HG03342 (cell line): Measurements from ENCODE around the gene RGS16.

ENCODE experiments used
- ATAC-seq: cut with Tn5 transposase; IDR thresholded peaks from one replicate; pipeline ENCODE4 v1.9.1; 2021; ENCODE audit warnings: mild to moderate bottlenecking, moderate library complexity; ENCODE audit not compliant: unreplicated experiment

RGS16 gene

GRCh38 chr1:182630586-182630985 lies 26.4 kb upstream of the RGS16 start:
- ATAC-seq = no peak

GRCh38 chr1:182629499-182630096 lies 25.4 kb upstream of the RGS16 start:
- peak; percentile 42 for ATAC-seq

- no peak for ATAC-seq
Observed at GRCh38 chr1:182629080-182629479, 24.9 kb upstream of the RGS16 start.

- ATAC-seq = no peak
Observed at GRCh38 chr1:182628657-182629056, 24.5 kb upstream of the RGS16 start.

GRCh38 chr1:182627622-182628021 lies 23.4 kb upstream of the RGS16 start:
- ATAC-seq = no peak

- no peak for ATAC-seq
Observed at GRCh38 chr1:182626527-182626926, 22.3 kb upstream of the RGS16 start.

GRCh38 chr1:182625719-182626504 lies 21.7 kb upstream of the RGS16 start:
- no peak for ATAC-seq

GRCh38 chr1:182625024-182625423 lies 20.8 kb upstream of the RGS16 start:
- ATAC-seq = no peak

- no peak for ATAC-seq
Observed at GRCh38 chr1:182624577-182624976, 20.4 kb upstream of the RGS16 start.

- peak; percentile 63 for ATAC-seq
Observed at GRCh38 chr1:182622901-182623528, 18.8 kb upstream of the RGS16 start.

- no peak for ATAC-seq
Observed at GRCh38 chr1:182621906-182622305, 17.7 kb upstream of the RGS16 start.

- ATAC-seq = no peak
Observed at GRCh38 chr1:182620924-182621585, 16.9 kb upstream of the RGS16 start.

GRCh38 chr1:182617734-182618351 lies 13.7 kb upstream of the RGS16 start:
- no peak for ATAC-seq

- ATAC-seq = no peak
Observed at GRCh38 chr1:182617014-182617429, 12.8 kb upstream of the RGS16 start.

GRCh38 chr1:182616130-182617013 lies 12.2 kb upstream of the RGS16 start:
- peak; percentile 68 for ATAC-seq

GRCh38 chr1:182615468-182616129 lies 11.4 kb upstream of the RGS16 start:
- peak; percentile 23 for ATAC-seq

- ATAC-seq = no peak
Observed at GRCh38 chr1:182614796-182615454, 10.7 kb upstream of the RGS16 start.

GRCh38 chr1:182611787-182612186 lies 7.6 kb upstream of the RGS16 start:
- no peak for ATAC-seq

- ATAC-seq = no peak
Observed at GRCh38 chr1:182611326-182611725, 7.1 kb upstream of the RGS16 start.
